Memory B cell (primary cell): ENCODE results near the gene MAPK8.
A peak's percentile ranks its signal among the peaks of the same experiment; 100 is the strongest.

Experiments used
- ATAC-seq: fragments of 150-1000 bp; cut with Tn5 transposase; 2 replicates; pipeline ENCODE4 v1.10.0; 2021; ENCODE audit warnings: low read depth, mild to moderate bottlenecking, moderate library complexity
- DNase-seq, 2 donors: peaks; one replicate each; pipeline ENCODE4 v3.0.0; 2022; ENCODE audit warnings: low spot score in 2 of 2
- H3K27ac Mint-ChIP-seq: one replicate; pipeline ENCODE4 v1.8.0; 2022; ENCODE audit warnings: mild to moderate bottlenecking, moderate library complexity, mixed read lengths
- H3K27me3 Mint-ChIP-seq: one replicate; pipeline ENCODE4 v1.8.0; 2022; ENCODE audit warnings: mixed read lengths
- H3K36me3 Mint-ChIP-seq: one replicate; pipeline ENCODE4 v1.8.0; 2022; ENCODE audit warnings: mild to moderate bottlenecking, mixed read lengths
- H3K4me1 Mint-ChIP-seq: one replicate; pipeline ENCODE4 v1.8.0; 2022; ENCODE audit warnings: mixed read lengths
- H3K4me3 Mint-ChIP-seq: one replicate; pipeline ENCODE4 v1.8.0; 2022; ENCODE audit warnings: mild to moderate bottlenecking, moderate library complexity, mixed read lengths
- H3K9me3 Mint-ChIP-seq: one replicate; pipeline ENCODE4 v1.8.0; 2022; ENCODE audit warnings: mixed read lengths

The MAPK8 gene

DNA sequence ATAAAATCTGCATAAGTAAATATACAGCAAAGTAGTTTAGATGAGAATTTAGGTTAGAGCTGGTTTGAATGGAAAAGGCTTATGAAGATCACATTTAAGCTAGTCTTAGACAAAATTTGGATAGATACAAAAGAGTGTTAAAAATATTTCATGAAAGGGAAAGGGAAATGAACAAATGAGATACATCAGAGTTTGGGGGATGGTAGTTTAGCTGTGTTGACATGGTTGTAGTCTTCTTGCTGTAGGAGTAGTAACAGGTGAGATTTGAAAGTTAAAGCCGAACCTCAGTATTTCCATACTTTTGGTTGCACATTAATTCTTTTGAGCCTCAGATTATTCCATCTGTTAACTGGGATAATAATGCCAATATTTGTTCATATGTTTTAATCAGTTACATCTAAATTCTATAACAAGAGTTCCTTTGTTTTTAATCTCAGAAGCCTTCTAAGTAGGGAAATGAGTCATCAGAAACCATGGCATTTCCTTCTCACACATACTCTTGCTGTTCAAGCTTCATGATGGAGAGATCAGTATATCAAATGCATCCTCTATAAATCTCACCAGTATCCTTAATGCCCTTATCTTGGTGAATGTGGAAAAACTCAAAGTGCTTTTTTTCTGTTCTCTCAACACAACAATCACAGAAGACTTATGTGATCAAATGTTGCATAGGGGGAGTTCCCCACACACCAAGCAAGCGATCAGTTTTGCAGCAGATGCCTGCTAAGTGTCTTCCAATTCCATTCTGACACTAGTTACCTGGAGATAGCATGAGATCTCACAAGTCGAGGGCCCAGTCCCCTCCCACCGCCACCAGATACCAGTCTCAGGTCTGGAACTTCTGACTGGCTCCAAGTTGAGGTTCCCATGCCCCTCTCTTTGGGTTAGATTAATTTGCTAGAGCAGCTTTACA, 84.7 kb downstream of the MAPK8 start:
- H3K27ac Mint-ChIP-seq: no peak overlapping the region
- DNase-seq: no peak
- no peak for ATAC-seq

DNA sequence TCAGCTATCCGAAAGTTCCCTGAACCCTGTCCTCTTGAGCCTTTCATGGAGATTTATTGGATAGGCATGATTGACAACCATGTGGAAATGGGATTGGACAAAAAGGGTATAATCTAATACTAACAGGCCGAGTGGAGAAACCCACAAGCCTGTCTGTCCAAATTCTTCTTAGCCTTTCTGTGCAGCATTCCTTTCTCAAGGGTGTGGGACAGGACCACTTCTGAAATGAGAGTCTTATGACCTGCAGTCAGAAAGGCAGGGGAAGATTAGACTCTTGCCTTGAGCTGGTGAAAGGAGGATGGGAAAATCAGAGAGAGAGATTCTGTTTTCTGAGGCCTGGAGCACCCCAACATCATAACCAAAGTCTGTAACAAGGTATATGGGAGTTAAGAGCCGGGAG, 85.5 kb downstream of the MAPK8 start:
- no peaks in the 10 kb centered on the region for H3K36me3 Mint-ChIP-seq
- no peak for DNase-seq
- H3K4me3 Mint-ChIP-seq: no peak overlapping the region
- ATAC-seq: no peak
- no peaks in the 10 kb centered on the region for H3K9me3 Mint-ChIP-seq
- H3K4me1 Mint-ChIP-seq: peaks cover 26% of the 10 kb centered on the region
- H3K27ac Mint-ChIP-seq: no peak overlapping the region
- no peaks in the 10 kb centered on the region for H3K27me3 Mint-ChIP-seq

More for the DNA sequence above, 84.7 kb downstream of the MAPK8 start:
- H3K36me3 Mint-ChIP-seq: no peaks in the 10 kb centered on the region
- H3K4me1 Mint-ChIP-seq: peaks cover 25% of the 10 kb centered on the region
- no peaks in the 10 kb centered on the region for H3K9me3 Mint-ChIP-seq
- H3K27me3 Mint-ChIP-seq: no peaks in the 10 kb centered on the region
- no peak overlapping the region for H3K4me3 Mint-ChIP-seq

DNA sequence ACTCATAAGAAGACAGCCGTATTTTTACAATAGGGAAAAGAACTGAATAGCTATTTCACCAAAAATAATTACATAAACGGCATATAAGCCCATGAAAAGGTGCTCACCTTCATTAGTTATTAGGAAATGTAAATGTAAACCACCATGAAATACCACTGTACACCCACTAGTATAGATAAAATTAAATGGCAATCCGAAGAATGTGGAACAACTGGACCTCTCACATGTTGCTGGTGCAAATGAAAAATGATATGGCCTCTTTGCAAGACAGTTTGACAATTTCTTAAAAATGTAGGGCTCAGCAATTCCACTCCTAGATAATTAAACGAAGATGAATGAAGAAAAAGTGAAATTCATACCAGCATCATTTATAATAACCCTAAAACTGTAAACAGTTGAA, 91.8 kb downstream of the MAPK8 start:
- H3K9me3 Mint-ChIP-seq: no peaks in the 10 kb centered on the region
- H3K4me3 Mint-ChIP-seq: no peak overlapping the region
- H3K27me3 Mint-ChIP-seq: no peaks in the 10 kb centered on the region
- no peaks in the 10 kb centered on the region for H3K36me3 Mint-ChIP-seq
- ATAC-seq: no peak
- H3K4me1 Mint-ChIP-seq: peaks cover 22% of the 10 kb centered on the region
- no peak overlapping the region for H3K27ac Mint-ChIP-seq
- no peak for DNase-seq

DNA sequence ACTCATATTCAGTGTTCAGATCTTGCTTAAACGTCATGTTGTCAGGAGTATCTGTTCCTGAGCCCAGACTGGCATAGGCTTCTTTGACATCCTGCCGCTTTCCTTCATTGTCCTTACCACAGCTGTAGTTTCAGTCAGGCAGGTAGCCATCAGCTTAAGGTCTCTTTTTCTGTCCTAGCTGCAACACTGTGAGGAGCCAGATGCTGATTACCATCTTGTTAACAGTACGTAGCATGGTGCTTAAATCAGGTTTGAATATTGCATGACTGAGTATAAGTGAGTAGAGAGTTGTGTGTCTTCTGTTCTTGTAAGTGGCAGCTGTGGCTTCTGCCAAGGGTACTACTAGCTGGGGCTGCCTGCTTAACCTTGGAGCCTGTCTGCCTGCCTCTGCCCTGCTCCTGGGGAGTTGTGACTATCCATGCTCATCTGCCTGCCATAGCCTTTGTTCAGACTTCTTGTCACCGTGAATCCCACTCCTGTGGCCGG, 92.6 kb downstream of the MAPK8 start:
- H3K4me1 Mint-ChIP-seq: peaks cover 22% of the 10 kb centered on the region
- DNase-seq: no peak
- no peaks in the 10 kb centered on the region for H3K9me3 Mint-ChIP-seq
- ATAC-seq: no peak
- H3K4me3 Mint-ChIP-seq: no peak overlapping the region
- H3K27ac Mint-ChIP-seq: peak overlapping the region; percentile 33
- no peaks in the 10 kb centered on the region for H3K36me3 Mint-ChIP-seq
- no peaks in the 10 kb centered on the region for H3K27me3 Mint-ChIP-seq

DNA sequence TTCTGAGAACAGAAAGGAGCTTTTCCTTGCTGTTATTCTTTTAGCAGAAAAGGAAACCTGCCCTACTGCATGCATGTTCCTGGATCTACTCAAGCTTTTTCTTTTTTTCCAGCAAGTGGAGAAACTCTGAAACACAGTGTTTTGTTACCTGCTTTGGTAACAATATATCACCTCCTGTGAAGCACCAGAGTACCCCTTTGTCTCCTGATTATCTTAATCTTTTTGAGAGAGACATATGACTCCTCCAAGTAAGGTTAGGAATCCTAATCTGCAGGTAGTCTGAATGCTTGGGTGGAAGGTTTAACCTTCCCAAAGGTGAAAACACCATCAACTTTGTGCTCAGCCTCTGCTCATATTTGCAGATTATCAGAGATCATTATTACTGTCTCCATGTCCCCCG, 93.1 kb downstream of the MAPK8 start:
- H3K27me3 Mint-ChIP-seq: no peaks in the 10 kb centered on the region
- H3K9me3 Mint-ChIP-seq: no peaks in the 10 kb centered on the region
- no peak for DNase-seq
- peak overlapping the region; percentile 33 for H3K27ac Mint-ChIP-seq
- H3K4me1 Mint-ChIP-seq: peaks cover 22% of the 10 kb centered on the region
- no peaks in the 10 kb centered on the region for H3K36me3 Mint-ChIP-seq
- H3K4me3 Mint-ChIP-seq: no peak overlapping the region
- no peak for ATAC-seq

DNA sequence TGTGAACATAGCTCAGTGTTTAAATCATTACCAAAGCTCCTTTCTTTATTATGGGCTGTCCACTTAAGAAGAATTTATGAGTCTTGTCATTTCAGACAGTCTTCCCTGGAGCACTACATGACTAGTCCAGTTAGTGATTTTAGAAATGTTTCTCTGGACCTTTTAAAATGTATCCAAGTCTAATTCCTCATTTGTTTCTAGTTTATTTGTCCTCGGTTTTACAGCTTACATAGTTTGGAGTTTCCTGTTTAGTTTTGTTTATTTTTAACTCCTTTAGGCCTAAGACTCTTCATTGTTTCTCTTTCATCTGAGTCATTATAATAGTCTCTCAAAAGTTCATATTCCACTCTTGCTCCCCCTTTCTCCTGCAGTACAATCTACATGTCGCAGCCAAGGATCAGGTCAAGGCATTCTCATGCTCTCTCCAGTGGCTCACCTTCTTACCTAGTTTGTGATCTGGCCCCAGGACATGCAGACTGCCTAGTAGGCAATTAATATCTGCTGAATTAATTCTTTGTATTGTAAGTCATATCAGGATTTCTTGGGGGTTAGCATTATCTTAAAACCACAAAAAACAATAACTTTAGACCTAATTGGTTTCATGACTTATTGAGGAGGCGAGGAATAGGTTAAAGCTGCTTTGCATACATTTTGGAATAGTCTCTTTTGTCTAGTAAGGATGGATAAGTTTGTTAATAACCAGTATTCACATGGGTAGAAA, 93.8 kb downstream of the MAPK8 start:
- H3K27ac Mint-ChIP-seq: no peak overlapping the region
- no peaks in the 10 kb centered on the region for H3K36me3 Mint-ChIP-seq
- DNase-seq (no peak), ATAC-seq (no peak)
- H3K27me3 Mint-ChIP-seq: no peaks in the 10 kb centered on the region
- no peaks in the 10 kb centered on the region for H3K9me3 Mint-ChIP-seq
- peaks cover 22% of the 10 kb centered on the region for H3K4me1 Mint-ChIP-seq
- no peak overlapping the region for H3K4me3 Mint-ChIP-seq

DNA sequence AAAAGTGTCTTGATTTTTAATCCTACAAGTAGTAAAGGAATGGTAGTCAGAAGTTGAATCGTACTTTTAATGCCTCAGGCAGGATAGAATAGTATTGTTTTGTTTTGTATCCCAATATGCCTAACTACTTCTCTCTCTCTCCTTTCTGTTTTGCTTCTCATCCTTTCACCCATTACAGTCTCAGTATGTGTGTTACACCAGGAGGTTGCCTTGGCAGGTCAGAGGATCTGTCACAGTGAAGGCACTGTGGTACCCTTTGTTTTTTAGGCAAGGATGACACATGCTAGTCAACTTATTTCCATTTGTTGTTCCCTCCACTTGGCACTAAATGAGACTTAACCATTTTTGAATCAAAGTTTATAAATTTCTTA, 94.4 kb downstream of the MAPK8 start:
- Mint-ChIP-seq H3K27me3 (no peaks in the 10 kb centered on the region), H3K27ac (no peak overlapping the region), H3K4me3 (no peak overlapping the region), H3K9me3 (no peaks in the 10 kb centered on the region), H3K36me3 (peaks cover 4% of the 10 kb centered on the region), H3K4me1 (peaks cover 20% of the 10 kb centered on the region)
- ATAC-seq: no peak
- no peak for DNase-seq

DNA sequence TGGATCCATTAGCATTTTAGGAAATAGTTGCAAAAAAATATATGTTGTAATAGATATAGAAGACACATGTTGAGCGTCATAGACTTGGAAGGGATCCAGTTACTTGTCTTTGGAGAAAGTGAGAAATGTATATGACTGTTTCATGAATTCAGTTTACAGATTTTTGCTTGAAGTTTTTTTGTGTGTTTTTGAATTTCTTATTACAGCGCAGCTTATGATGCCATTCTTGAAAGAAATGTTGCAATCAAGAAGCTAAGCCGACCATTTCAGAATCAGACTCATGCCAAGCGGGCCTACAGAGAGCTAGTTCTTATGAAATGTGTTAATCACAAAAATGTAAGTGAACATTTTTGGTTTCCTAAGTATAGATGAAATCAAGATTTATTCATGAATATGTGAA, 98.2 kb downstream of the MAPK8 start:
- Mint-ChIP-seq H3K27me3 (no peaks in the 10 kb centered on the region), H3K9me3 (no peaks in the 10 kb centered on the region), H3K36me3 (peaks cover 6% of the 10 kb centered on the region), H3K27ac (no peak overlapping the region), H3K4me1 (peaks cover 11% of the 10 kb centered on the region), H3K4me3 (no peak overlapping the region)
- ATAC-seq (no peak), DNase-seq (no peak)

DNA sequence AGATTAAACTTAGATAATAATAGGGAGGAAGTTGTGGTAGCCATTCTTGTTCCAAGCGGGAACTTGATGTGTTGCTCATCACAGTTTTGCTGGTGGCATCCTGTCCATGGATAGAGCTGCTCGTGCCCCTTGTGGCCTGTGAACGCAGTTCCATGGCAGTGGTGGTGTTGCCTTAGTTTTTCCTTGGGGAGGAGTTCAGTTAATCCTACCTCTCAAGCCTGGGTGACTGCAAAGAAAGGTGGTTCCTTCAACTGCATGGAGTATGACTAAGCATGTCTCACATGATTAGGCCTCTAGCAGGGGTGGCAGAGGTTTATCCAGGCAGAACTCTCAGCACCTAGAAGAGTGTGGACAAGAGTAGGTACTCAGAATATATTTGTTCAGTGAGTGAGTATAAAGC, 99.7 kb downstream of the MAPK8 start:
- DNase-seq (no peak), ATAC-seq (no peak)
- no peaks in the 10 kb centered on the region for H3K4me1 Mint-ChIP-seq
- peaks cover 17% of the 10 kb centered on the region for H3K36me3 Mint-ChIP-seq
- no peak overlapping the region for H3K4me3 Mint-ChIP-seq
- H3K27ac Mint-ChIP-seq: no peak overlapping the region
- H3K9me3 Mint-ChIP-seq: no peaks in the 10 kb centered on the region
- H3K27me3 Mint-ChIP-seq: no peaks in the 10 kb centered on the region

DNA sequence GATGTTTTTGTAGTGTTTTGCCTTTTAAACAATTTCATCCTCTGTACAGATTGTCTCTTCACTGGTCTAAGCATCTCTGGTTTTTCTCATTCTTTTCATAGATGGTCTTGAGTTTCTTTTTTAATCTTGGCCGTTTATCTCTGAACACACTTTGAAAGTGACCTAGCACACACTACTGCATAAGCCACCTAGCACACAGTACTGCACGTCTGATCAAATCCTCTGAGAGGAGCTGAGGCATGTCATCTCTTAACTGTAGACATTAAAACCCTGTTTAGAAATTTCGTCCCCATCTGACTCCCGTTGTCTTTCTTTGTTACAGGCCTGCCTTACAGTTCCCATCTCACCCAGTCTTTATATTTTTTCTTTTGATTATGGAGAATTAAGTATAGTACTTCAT, 100.2 kb downstream of the MAPK8 start:
- Mint-ChIP-seq H3K4me3 (no peak overlapping the region), H3K9me3 (no peaks in the 10 kb centered on the region), H3K27me3 (no peaks in the 10 kb centered on the region), H3K36me3 (peaks cover 20% of the 10 kb centered on the region), H3K4me1 (no peaks in the 10 kb centered on the region), H3K27ac (no peak overlapping the region)
- ATAC-seq: no peak
- no peak for DNase-seq

DNA sequence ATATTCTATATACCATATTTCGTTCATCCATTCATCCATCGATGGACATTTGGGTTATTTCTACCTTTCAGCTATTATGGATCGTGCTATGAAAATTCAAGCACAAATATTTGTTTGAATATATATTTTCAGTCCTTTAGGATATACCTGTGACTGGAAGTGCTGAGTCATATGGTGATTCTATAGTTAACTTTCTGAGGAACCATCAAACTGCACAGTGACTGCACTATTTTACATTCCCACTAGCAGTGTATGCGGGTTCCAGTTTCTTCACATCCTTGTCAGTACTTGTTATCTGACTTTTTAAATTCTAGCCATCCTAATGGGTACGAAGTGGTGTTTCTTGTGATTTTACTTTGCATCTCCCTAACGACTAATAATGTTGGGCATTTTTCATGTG, 104.0 kb downstream of the MAPK8 start:
- Mint-ChIP-seq H3K27me3 (no peaks in the 10 kb centered on the region), H3K9me3 (peaks cover 10% of the 10 kb centered on the region), H3K4me1 (no peaks in the 10 kb centered on the region), H3K36me3 (peaks cover 42% of the 10 kb centered on the region), H3K27ac (no peak overlapping the region), H3K4me3 (no peak overlapping the region)
- no peak for DNase-seq
- ATAC-seq: no peak

DNA sequence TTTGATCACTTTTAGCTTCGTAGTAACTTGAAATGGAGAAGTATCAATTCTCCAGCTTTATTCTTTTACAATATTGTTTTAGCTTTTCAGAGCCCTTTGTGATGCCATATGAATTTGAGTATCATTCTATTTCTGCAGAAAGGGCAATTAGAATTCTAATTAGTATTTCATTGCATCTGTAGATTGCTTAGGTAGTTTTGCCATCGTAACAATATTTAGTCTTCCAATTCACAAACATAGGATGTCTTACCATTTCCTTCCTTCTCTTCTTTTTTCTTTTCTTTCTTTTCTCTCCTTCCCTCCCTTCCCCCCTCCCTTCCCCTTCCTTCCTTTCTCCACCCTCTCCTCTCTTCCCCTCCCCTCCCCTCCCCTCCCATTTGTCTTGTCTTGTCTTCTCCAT, 105.0 kb downstream of the MAPK8 start:
- no peaks in the 10 kb centered on the region for H3K27me3 Mint-ChIP-seq

DNA sequence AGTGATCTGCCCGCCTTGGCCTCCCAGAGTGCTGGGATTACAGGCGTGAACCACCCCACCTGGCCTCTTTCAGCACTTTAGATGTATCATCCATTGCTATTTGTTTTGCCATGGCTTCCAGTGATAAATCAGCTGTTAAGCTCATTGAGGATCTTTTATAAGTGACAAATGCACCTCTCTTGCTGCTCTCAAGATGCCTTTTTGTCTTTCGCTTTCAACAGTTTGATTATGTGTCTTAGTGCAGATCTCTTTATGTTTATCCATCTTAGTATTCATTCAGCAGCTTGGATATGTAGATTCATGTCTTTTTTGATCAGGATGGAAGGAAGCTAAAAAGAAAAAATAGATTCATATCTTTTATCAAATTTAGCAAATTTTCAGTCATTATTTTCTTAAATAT, 105.6 kb downstream of the MAPK8 start:
- no peaks in the 10 kb centered on the region for H3K4me1 Mint-ChIP-seq
- no peak overlapping the region for H3K4me3 Mint-ChIP-seq
- peaks cover 39% of the 10 kb centered on the region for H3K36me3 Mint-ChIP-seq
- H3K27me3 Mint-ChIP-seq: no peaks in the 10 kb centered on the region
- no peak for DNase-seq
- no peak overlapping the region for H3K27ac Mint-ChIP-seq
- no peak for ATAC-seq
- peaks cover 10% of the 10 kb centered on the region for H3K9me3 Mint-ChIP-seq

More for the DNA sequence above, 105.0 kb downstream of the MAPK8 start:
- Mint-ChIP-seq H3K27ac (no peak overlapping the region), H3K4me1 (no peaks in the 10 kb centered on the region), H3K36me3 (peaks cover 39% of the 10 kb centered on the region), H3K4me3 (no peak overlapping the region), H3K9me3 (peaks cover 10% of the 10 kb centered on the region)
- DNase-seq (no peak), ATAC-seq (no peak)

DNA sequence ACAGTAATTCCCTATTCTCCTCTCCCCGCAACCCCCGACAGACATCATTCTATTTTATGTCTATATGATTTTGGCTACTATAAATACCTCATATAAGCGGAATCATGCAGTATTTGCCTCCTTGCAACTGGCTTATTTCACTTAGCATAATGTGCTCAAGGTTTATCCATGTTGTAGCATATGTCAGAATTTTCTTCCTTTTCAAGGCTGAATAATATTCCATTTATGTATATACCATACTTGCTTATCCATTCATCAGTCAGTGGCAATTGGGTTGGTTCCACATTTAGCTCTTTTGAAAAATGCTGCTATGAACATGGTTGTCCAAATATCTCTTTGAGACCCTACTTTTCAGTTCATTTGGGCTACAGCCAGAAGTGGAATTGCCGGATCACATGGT, 106.5 kb downstream of the MAPK8 start:
- Mint-ChIP-seq H3K27me3 (no peaks in the 10 kb centered on the region), H3K27ac (no peak overlapping the region), H3K36me3 (peaks cover 39% of the 10 kb centered on the region), H3K4me3 (no peak overlapping the region), H3K4me1 (no peaks in the 10 kb centered on the region), H3K9me3 (peaks cover 10% of the 10 kb centered on the region)
- no peak for ATAC-seq
- DNase-seq: no peak
